Natural killer cell (primary cell): ENCODE measurements around the gene NKTR. TPM values are rescaled to one million over a fixed set of nuclear protein-coding genes. Genes with fewer than 3 reads are reported as not detected.

Experiments used
- ATAC-seq, 3 donors: fragments of 150-1000 bp in 2 of 3; fragments of 200-7000 bp in 1 of 3; cut with Tn5 transposase; 1 replicate in 1 of 3; 2 replicates in 2 of 3; pipeline ENCODE4 v1.10.0; 2021; ENCODE audit warnings: mild to moderate bottlenecking in 2 of 3, moderate library complexity in 2 of 3
- DNase-seq, 2 donors: peaks; one replicate each; pipeline versions ENCODE4 v3.0.0 to v3.0.0-alpha.2; 2013 to 2021; ENCODE audit warnings: mixed read lengths in 1 of 2
- H3K27ac ChIP-seq: one replicate; pipeline ENCODE4 v1.5.1; 2013; ENCODE audit warnings: mild to moderate bottlenecking, low read length
- H3K27me3 ChIP-seq: one replicate; pipeline ENCODE4 v1.6.1; 2013; ENCODE audit warnings: low read length; ENCODE audit not compliant: control insufficient read depth, insufficient read depth
- H3K36me3 ChIP-seq: one replicate; pipeline ENCODE4 v1.6.1; 2013; ENCODE audit warnings: low read length; ENCODE audit not compliant: control insufficient read depth, insufficient read depth
- H3K4me1 ChIP-seq: one replicate; pipeline ENCODE4 v1.6.1; 2013; ENCODE audit warnings: low read length; ENCODE audit not compliant: control insufficient read depth, insufficient read depth
- H3K4me3 ChIP-seq: one replicate; pipeline ENCODE4 v1.5.1; 2013; ENCODE audit warnings: low read length
- H3K9me3 ChIP-seq: one replicate; pipeline ENCODE4 v1.6.1; 2013; ENCODE audit warnings: low read length; ENCODE audit not compliant: control insufficient read depth, insufficient read depth
- H3K27ac Mint-ChIP-seq, 2 donors: one replicate each; pipeline ENCODE4 v1.8.0; 2022; ENCODE audit warnings: mild to moderate bottlenecking in 2 of 2, mixed read lengths in 2 of 2, moderate library complexity in 1 of 2
- H3K27me3 Mint-ChIP-seq, 2 donors: one replicate each; pipeline ENCODE4 v1.8.0; 2022; ENCODE audit warnings: low read depth in 2 of 2, mixed read lengths in 2 of 2
- H3K36me3 Mint-ChIP-seq: one replicate; pipeline ENCODE4 v1.8.0; 2022; ENCODE audit warnings: mixed read lengths
- H3K4me1 Mint-ChIP-seq, 2 donors: one replicate each; pipeline ENCODE4 v1.8.0; 2022; ENCODE audit warnings: mixed read lengths in 2 of 2
- H3K4me3 Mint-ChIP-seq: one replicate; pipeline ENCODE4 v1.8.0; 2022; ENCODE audit warnings: mild to moderate bottlenecking, moderate library complexity, mixed read lengths
- H3K9me3 Mint-ChIP-seq, 2 donors: one replicate each; pipeline ENCODE4 v1.8.0; 2022; ENCODE audit warnings: mixed read lengths in 2 of 2
- WGBS: methylation state at CpG from one replicate; pipeline ENCODE4 v1.1.7; 2013; ENCODE audit warnings: missing lambda C conversion rate; ENCODE audit not compliant: insufficient coverage; 5-methylcytosine and 5-hydroxymethylcytosine counted together
- intact Hi-C: fragments of 100-400 bp; cut with micrococcal nuclease; formaldehyde crosslinking; loops from one replicate; pipeline ENCODE4 v1.14.2; 2022
- total RNA-seq, 4 donors: library from RNA; stranded (reverse); fragments of 120-200 nt in 1 of 4; gene quantifications; one replicate each; pipeline versions ENCODE4 v1.2.3 to v1.2.4, GENCODE V29; 2013 to 2022
- TF ChIP-seq, protein P1 (sequence below): fragments of 200-600 bp; IDR thresholded peaks from one replicate; pipeline ENCODE4 v1.8.0; 2022; ENCODE audit warnings: antibody characterized with exemption

NKTR gene
- total RNA-seq, 3 donors from 2014 or later (not counting 1 experiment from before 2014, with no cell fraction given): 212 to 252 (median 217) TPM

DNA sequence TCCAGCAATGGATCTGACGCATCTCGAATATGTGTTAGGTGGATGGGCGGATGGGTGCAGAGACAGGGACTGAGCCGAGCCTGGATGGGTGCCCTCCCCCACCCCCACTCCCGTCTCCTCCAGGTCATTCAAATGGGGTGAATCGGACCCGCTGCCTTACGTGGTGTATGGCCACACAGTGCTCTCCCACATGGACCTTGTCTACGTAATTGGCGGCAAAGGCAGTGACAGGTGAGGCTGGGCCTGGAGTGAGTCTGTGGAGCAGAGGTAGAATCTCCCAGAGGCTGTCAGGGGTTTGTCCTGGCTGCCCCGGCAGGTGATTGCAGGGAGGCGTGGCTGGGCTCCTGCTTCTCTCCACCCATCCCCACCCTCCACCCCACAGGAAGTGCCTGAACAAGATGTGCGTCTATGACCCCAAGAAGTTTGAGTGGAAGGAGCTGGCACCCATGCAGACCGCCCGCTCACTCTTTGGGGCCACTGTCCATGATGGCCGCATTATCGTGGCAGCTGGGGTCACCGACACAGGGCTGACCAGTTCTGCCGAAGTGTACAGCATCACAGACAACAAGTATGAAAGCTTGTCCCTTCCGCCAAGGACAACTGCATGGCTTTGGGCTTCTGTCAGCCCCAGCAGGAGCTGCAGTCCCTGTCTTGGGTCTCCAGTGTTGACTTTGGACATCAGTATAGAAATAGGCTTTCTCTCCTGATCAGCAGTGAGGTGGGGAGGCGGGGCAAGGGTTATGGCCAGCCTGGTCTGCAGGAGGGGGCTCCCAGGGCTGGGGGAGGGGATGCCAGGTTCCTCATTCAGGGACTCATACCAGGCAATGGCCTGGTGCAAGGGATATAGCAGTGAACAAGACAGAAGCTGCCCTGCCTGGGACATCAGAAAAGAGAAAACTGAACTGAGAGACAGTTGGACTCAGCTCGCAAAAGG, 88.3 kb downstream of the NKTR start:
- Mint-ChIP-seq H3K27ac (no peak overlapping the region), H3K27me3 (peaks cover 0 to 8% of the 10 kb centered on the region in 2 donors), H3K36me3 (no peaks in the 10 kb centered on the region), H3K9me3 (no peaks in the 10 kb centered on the region), H3K4me1 (peaks cover 0 to 5% of the 10 kb centered on the region in 2 donors), H3K4me3 (no peak overlapping the region)
- no peak for ATAC-seq
- H3K27ac ChIP-seq: no peak overlapping the region
- WGBS: 87% methylated on average over 22 of the region's 22 CpGs
- intact Hi-C loops: no loop called here
- no peaks in the 10 kb centered on the region for H3K9me3 ChIP-seq
- TF ChIP-seq, protein P1, sequence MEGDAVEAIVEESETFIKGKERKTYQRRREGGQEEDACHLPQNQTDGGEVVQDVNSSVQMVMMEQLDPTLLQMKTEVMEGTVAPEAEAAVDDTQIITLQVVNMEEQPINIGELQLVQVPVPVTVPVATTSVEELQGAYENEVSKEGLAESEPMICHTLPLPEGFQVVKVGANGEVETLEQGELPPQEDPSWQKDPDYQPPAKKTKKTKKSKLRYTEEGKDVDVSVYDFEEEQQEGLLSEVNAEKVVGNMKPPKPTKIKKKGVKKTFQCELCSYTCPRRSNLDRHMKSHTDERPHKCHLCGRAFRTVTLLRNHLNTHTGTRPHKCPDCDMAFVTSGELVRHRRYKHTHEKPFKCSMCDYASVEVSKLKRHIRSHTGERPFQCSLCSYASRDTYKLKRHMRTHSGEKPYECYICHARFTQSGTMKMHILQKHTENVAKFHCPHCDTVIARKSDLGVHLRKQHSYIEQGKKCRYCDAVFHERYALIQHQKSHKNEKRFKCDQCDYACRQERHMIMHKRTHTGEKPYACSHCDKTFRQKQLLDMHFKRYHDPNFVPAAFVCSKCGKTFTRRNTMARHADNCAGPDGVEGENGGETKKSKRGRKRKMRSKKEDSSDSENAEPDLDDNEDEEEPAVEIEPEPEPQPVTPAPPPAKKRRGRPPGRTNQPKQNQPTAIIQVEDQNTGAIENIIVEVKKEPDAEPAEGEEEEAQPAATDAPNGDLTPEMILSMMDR: no peak
- H3K27me3 ChIP-seq: no peaks in the 10 kb centered on the region
- H3K4me1 ChIP-seq: no peaks in the 10 kb centered on the region
- H3K4me3 ChIP-seq: no peak overlapping the region
- no peak for DNase-seq
- no peaks in the 10 kb centered on the region for H3K36me3 ChIP-seq

DNA sequence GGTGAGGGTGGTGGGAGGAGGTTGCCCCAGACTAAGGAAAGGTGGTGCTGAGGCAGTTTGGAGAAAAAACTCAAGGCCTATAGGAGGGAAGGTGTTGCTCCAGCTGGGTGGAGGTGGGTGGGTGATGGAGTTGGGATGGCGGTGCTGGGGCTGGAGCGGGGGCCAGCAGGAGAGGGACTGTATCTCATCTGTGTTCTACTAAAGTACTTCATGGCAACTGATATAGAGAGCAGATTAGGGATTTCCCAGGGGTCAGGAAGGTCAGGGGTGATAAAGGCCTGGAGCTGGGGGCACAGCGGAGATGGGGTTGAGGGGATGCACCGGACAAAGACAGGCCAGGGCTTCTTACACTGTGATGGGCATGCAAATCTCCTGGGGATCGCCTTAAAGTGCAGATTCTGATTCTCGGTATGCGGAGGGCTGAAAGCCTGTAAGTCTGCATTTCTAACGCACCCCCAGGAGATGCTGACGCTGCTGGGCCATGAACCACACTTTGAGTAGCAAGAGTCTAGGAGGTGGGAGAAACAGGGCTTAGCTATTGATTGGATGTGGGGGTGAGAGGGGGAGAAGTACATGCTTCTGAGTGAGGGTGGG, 89.0 kb downstream of the NKTR start:
- Histone ChIP-seq H3K36me3 (no peaks in the 10 kb centered on the region), H3K27ac (no peak overlapping the region), H3K4me1 (no peaks in the 10 kb centered on the region), H3K4me3 (no peak overlapping the region), H3K9me3 (no peaks in the 10 kb centered on the region), H3K27me3 (no peaks in the 10 kb centered on the region)
- ATAC-seq: no peak
- Mint-ChIP-seq H3K4me3 (no peak overlapping the region), H3K4me1 (peaks cover 0 to 5% of the 10 kb centered on the region in 2 donors), H3K27me3 (peaks cover 0 to 8% of the 10 kb centered on the region in 2 donors), H3K27ac (no peak overlapping the region), H3K36me3 (no peaks in the 10 kb centered on the region), H3K9me3 (no peaks in the 10 kb centered on the region)
- TF ChIP-seq, protein P1: no peak
- intact Hi-C loops: no loop called here
- whole genome bisulfite sequencing: 81% methylated on average over 9 of the region's 9 CpGs
- DNase-seq: no peak

DNA sequence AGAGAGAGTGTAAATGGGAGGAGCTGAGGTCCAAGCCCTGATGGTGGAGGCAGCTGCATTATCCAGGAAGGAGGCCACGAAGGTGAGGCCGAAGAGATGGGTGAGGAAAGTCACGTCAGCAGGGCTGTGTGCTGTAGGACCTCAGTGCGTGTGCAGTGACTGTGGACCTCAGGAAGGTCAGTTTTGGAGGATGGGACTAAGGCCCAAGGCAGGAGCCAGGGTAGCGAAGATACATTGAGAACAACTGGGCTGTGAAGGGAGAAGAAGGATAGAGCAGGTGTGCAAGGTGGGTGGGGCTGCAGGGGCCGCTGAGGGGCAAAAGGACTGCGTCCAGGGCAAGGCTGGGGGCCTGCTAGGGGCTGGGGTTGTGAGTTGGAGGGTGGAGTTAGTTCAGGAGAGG, 89.7 kb downstream of the NKTR start:
- intact Hi-C loops: no loop called here
- DNase-seq (no peak), ATAC-seq (no peak)
- no peaks in the 10 kb centered on the region for H3K36me3 Mint-ChIP-seq
- Histone ChIP-seq H3K27me3 (no peaks in the 10 kb centered on the region), H3K4me3 (no peak overlapping the region), H3K4me1 (no peaks in the 10 kb centered on the region), H3K27ac (no peak overlapping the region), H3K36me3 (no peaks in the 10 kb centered on the region), H3K9me3 (no peaks in the 10 kb centered on the region)
- WGBS: 79% methylated on average over 7 of the region's 7 CpGs
- peaks cover 0 to 8% of the 10 kb centered on the region in 2 donors for H3K27me3 Mint-ChIP-seq
- no peak overlapping the region for H3K27ac Mint-ChIP-seq
- H3K4me1 Mint-ChIP-seq: peaks cover 0 to 5% of the 10 kb centered on the region in 2 donors
- H3K4me3 Mint-ChIP-seq: no peak overlapping the region
- TF ChIP-seq, protein P1: no peak
- no peaks in the 10 kb centered on the region for H3K9me3 Mint-ChIP-seq
